ENCODE measurements around the gene TUG1. TPM values are rescaled to one million over a fixed set of nuclear protein-coding genes. Genes with fewer than 3 reads are reported as not detected.

Gene TUG1
- total RNA-seq, 1 experiment from 2014 or later: 69.8 TPM

DNA sequence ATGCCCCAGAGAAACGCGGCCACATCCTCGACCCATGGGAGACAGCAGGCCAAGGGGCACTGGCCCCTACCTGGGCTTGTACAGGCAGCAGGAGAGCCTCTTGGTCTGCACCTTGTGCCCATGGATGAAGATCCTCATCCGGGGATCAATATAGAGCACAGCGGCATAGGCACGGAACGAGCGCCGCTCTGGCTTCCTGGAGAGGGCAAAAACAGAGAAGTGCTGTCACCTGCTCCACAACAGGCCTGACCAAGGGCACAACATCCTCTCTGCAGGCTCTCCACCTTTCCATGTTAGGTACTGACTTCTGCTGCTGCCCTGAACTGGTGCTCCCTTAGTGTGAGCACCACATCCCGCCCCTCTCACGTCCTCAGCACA, 27.7 kb upstream of the TUG1 start:
- in situ Hi-C loops (cut with HindIII; ENCODE audit: low pct_unique_long_range_greater_than_20kb, low sequenced_read_pairs): no loop called here

DNA sequence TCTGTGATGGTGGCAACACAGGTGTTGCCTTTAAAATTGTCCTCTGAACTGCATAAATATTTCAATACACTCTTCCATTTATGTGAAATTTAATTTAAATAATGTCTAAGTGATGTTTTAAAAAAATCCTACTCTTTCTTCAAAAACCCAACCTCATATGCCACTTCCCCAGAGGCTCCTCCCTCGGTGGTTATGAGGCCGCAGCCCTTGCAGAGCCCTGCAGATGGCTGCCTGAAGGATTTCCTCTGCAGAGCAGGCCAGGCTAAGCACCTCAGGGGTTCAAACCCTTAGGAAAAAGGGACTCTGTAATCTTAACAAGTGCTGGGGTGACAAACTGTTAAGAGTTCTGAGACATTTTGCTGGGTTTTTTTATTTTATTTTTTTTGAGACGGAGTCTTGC, 25.7 kb upstream of the TUG1 start:
- ATAC-seq (no peak), DNase-seq (ENCODE audit: low read depth, low spot score) (no peak)
- Histone ChIP-seq H3K36me3 (ENCODE audit: control insufficient read depth, insufficient read depth, low read length) (peaks cover 11% of the 10 kb centered on the region), H3K4me1 (ENCODE audit: control insufficient read depth, insufficient read depth, low read length) (no peaks in the 10 kb centered on the region), H3K27ac (ENCODE audit: low read length) (no peak overlapping the region), H3K4me3 (ENCODE audit: low read depth in 2 of 2, low read length in 2 of 2) (no peak overlapping the region), H3K9me3 (ENCODE audit: control insufficient read depth, insufficient read depth, low read depth, low read length) (no peaks in the 10 kb centered on the region), H3K27me3 (ENCODE audit: control insufficient read depth, insufficient read depth, low read length) (no peaks in the 10 kb centered on the region)
- in situ Hi-C loops (cut with HindIII; ENCODE audit: low pct_unique_long_range_greater_than_20kb, low sequenced_read_pairs) (no loop called here), intact Hi-C loops (cut with micrococcal nuclease; ENCODE audit: unreplicated experiment) (no loop called here)
- CTCF ChIA-PET: no interaction called here
- POLR2A ChIA-PET: no interaction called here
- TF ChIP-seq, protein P1, sequence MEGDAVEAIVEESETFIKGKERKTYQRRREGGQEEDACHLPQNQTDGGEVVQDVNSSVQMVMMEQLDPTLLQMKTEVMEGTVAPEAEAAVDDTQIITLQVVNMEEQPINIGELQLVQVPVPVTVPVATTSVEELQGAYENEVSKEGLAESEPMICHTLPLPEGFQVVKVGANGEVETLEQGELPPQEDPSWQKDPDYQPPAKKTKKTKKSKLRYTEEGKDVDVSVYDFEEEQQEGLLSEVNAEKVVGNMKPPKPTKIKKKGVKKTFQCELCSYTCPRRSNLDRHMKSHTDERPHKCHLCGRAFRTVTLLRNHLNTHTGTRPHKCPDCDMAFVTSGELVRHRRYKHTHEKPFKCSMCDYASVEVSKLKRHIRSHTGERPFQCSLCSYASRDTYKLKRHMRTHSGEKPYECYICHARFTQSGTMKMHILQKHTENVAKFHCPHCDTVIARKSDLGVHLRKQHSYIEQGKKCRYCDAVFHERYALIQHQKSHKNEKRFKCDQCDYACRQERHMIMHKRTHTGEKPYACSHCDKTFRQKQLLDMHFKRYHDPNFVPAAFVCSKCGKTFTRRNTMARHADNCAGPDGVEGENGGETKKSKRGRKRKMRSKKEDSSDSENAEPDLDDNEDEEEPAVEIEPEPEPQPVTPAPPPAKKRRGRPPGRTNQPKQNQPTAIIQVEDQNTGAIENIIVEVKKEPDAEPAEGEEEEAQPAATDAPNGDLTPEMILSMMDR (IDR thresholded peaks at IDR 0.05): no peak
- no TSS peak for BruUV-seq (replicated peaks)

More for the DNA sequence above, 27.7 kb upstream of the TUG1 start:
- POLR2A ChIA-PET: no interaction called here
- intact Hi-C loops (cut with micrococcal nuclease; ENCODE audit: unreplicated experiment): no loop called here
- Histone ChIP-seq H3K9me3 (ENCODE audit: control insufficient read depth, insufficient read depth, low read depth, low read length) (no peaks in the 10 kb centered on the region), H3K4me1 (ENCODE audit: control insufficient read depth, insufficient read depth, low read length) (no peaks in the 10 kb centered on the region), H3K36me3 (ENCODE audit: control insufficient read depth, insufficient read depth, low read length) (peaks cover 13% of the 10 kb centered on the region), H3K27ac (ENCODE audit: low read length) (no peak overlapping the region), H3K4me3 (ENCODE audit: low read depth in 2 of 2, low read length in 2 of 2) (no peak overlapping the region), H3K27me3 (ENCODE audit: control insufficient read depth, insufficient read depth, low read length) (no peaks in the 10 kb centered on the region)
- no TSS peak for BruUV-seq (replicated peaks)
- CTCF ChIA-PET: no interaction called here
- DNase-seq (ENCODE audit: low read depth, low spot score) (no peak), ATAC-seq (no peak)
- no peak for TF ChIP-seq SIN3A (IDR thresholded peaks at IDR 0.05; ENCODE audit: borderline replicate concordance, insufficient read depth, low read depth, low read length)
- TF ChIP-seq TCF7L2 (IDR thresholded peaks at IDR 0.05; ENCODE audit: low read depth, low read length): no peak
- TF ChIP-seq, protein P1 (IDR thresholded peaks at IDR 0.05): no peak
- TF ChIP-seq, protein P2, sequence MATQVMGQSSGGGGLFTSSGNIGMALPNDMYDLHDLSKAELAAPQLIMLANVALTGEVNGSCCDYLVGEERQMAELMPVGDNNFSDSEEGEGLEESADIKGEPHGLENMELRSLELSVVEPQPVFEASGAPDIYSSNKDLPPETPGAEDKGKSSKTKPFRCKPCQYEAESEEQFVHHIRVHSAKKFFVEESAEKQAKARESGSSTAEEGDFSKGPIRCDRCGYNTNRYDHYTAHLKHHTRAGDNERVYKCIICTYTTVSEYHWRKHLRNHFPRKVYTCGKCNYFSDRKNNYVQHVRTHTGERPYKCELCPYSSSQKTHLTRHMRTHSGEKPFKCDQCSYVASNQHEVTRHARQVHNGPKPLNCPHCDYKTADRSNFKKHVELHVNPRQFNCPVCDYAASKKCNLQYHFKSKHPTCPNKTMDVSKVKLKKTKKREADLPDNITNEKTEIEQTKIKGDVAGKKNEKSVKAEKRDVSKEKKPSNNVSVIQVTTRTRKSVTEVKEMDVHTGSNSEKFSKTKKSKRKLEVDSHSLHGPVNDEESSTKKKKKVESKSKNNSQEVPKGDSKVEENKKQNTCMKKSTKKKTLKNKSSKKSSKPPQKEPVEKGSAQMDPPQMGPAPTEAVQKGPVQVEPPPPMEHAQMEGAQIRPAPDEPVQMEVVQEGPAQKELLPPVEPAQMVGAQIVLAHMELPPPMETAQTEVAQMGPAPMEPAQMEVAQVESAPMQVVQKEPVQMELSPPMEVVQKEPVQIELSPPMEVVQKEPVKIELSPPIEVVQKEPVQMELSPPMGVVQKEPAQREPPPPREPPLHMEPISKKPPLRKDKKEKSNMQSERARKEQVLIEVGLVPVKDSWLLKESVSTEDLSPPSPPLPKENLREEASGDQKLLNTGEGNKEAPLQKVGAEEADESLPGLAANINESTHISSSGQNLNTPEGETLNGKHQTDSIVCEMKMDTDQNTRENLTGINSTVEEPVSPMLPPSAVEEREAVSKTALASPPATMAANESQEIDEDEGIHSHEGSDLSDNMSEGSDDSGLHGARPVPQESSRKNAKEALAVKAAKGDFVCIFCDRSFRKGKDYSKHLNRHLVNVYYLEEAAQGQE (IDR thresholded peaks at IDR 0.05; ENCODE audit: insufficient read depth in 1 of 2, low read depth in 2 of 2, low read length in 1 of 2): no peak
- no peak for TF ChIP-seq POLR2AphosphoS5 (IDR thresholded peaks at IDR 0.05; ENCODE audit: low read depth, low read length)

DNA sequence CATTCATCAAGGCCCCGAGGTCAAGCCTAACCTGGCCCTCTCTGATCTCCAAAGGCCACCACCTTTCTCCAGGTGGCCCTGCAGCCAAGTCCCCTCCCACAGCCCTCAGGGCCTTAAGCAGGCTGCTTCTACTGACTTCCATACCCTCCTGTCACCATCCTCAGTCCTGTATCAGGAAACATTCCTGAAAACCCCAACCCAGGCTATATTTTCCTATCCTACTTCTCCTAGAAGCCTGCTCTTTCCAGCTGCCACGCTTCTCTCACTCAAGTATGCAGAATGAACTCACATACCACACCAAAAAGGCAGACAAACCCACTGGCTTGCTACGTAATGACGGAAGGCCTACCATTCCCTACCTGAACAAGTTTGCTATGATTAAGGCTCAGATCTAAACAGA, 24.1 kb upstream of the TUG1 start:
- Histone ChIP-seq H3K9me3 (ENCODE audit: control insufficient read depth, insufficient read depth, low read depth, low read length) (no peaks in the 10 kb centered on the region), H3K4me3 (ENCODE audit: low read depth in 2 of 2, low read length in 2 of 2) (no peak overlapping the region), H3K4me1 (ENCODE audit: control insufficient read depth, insufficient read depth, low read length) (no peaks in the 10 kb centered on the region), H3K27ac (ENCODE audit: low read length) (no peak overlapping the region), H3K36me3 (ENCODE audit: control insufficient read depth, insufficient read depth, low read length) (peaks cover 14% of the 10 kb centered on the region), H3K27me3 (ENCODE audit: control insufficient read depth, insufficient read depth, low read length) (no peaks in the 10 kb centered on the region)
- ChIA-PET POLR2A (no interaction called here), CTCF (no interaction called here)
- in situ Hi-C loops (cut with HindIII; ENCODE audit: low pct_unique_long_range_greater_than_20kb, low sequenced_read_pairs): no loop called here
- ATAC-seq (no peak), DNase-seq (ENCODE audit: low read depth, low spot score) (no peak)
- TF ChIP-seq POLR2AphosphoS5 (IDR thresholded peaks at IDR 0.05; ENCODE audit: low read depth, low read length) (no peak), TCF7L2 (IDR thresholded peaks at IDR 0.05; ENCODE audit: low read depth, low read length) (no peak)
- TF ChIP-seq, protein P1 (IDR thresholded peaks at IDR 0.05): no peak
- no TSS peak for BruUV-seq (replicated peaks)
- intact Hi-C loops (cut with micrococcal nuclease; ENCODE audit: unreplicated experiment): loop anchor here (5.0 kb wide), 1 partner anchor 137 kb away; the partner anchor contains the start of gene SMTN

All from Panc1 (cell line).